ENCODE data around the gene RIMS1.
"Not testable (repeated sequence)": the region's sequence is repeated elsewhere in the genome, so short reads cannot be mapped to it uniquely, and the experiment has no call there.

RIMS1 gene

DNA sequence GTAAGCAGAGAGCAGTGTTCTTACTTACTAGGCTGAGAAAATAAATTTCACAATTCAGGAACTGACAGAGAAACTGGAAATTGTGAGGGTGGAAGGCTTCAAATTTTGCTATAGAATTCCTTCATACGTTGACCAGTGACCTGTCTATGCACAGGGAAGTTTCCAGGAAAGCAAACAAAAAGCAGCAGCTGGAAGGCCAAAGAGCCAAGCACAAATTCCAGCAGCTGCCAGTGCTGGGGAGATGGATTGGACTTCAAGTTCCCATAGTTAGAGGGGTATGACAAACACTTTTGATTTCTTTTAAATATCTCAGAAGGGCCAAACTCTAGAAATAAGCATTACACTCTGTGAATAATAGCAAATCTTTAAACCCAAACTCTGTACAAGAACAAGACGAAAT is 436.4 kb downstream of the RIMS1 start:
- no peak for DNase-seq

DNA sequence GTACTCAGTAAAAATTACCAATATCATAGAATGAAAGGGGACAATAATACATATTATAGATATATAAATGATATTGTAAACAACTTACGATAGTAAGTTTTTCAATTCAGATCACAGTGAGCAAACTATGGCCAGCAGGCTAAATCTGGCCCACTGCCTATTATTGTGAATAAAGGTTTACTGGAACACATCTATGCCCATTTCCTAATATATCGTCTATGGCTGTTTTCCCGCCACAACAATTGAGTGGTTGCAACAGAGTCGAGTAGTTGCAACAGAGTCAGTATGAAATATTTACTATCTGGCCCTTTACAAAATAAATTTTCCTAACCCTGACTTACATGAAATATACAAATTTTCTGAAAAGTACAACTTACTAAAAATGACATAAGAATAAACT is 438.2 kb downstream of the RIMS1 start:
- DNase-seq: no peak

DNA sequence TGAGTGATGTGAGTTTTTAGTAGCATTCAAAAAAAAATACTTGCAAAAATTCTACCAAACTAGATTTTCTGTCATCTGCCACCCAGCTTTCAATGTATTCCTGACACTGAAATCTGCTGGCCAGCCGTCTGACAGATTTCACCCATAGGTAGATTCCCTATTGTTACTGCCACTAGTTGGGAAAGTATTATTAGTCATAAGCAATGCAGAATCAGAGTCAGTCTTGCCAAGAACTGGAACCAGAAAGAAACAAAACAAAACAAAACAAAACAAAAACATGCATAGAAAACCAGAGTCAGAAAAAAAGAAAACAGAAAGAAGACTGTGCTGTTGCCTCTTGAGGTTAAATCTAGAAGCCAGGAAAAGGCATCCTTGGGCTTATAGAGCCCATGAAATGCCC is 442.4 kb downstream of the RIMS1 start:
- DNase-seq: no peak

DNA sequence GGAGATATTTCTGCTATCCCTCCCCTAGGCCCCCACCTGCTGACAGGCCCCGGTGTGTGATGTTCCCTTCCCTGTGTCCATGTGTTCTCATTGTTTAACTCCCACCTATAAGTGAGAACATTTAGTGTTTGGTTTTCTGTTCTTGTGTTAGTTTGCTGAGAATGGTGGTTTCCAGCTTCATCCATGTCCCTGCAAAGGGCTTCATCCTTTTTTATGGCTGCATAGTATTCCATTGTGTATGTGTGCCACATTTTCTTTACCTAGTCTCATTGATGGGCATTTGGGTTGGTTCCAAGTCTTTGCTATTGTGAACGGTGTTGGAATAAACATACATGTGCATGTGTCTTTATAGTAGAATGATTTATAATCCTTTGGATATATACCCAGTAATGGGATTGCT is 448.9 kb downstream of the RIMS1 start:
- DNase-seq: not testable (repeated sequence)

GRCh38 chr6:72348926-72349325 is 462.6 kb downstream of the RIMS1 start:
- no peak for DNase-seq

- no peak for DNase-seq
Measured at GRCh38 chr6:72350296-72350881, 464.0 kb downstream of the RIMS1 start.

GRCh38 chr6:72363844-72364740 is 477.7 kb downstream of the RIMS1 start:
- DNase-seq: peak in 8 of 51 donors; percentile 1 to 64 (median 4)

DNA sequence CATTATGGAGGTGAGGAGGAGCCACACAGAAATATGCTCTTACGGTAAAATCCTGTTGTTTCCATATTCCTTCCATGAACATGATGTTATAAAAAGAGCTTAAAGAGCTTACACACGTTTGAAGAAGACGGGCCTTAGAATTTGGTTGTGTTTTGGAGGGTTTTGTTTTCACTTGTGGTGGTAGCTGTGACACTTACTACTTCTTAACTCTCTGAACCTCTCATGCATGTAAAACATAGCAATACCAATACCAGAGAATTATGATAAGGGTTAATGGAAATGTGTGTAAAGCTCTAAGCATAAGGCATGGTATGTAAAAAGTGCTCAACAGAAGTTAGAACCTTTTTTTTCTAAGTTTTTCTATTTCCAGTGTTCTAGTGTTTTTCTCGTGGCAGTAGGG is 479.4 kb downstream of the RIMS1 start:
- DNase-seq: no peak

GRCh38 chr6:72367439-72367838 is 481.1 kb downstream of the RIMS1 start:
- no peak for DNase-seq

DNA sequence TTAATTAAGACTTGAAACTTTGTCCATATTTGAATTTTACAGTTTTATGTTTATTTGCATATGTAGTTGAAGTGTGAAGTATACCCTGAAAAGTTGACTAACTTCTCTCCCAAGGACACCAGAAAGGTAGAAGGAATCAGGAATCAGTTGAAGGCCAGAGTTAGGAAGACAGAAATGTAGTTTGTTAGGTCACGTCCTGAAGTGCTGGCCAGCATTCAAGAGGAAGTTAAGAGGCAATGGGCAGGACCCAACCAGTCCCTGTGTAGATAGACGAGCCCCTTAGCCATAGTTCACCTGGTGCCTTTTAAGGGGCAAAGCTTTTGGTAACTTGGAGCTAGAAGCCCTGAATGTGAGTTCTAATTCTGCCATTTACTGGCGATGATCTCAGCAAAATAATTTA is 485.1 kb downstream of the RIMS1 start:
- no peak for DNase-seq

GRCh38 chr6:72374172-72374571 is 487.8 kb downstream of the RIMS1 start:
- DNase-seq: no peak

GRCh38 chr6:72374857-72375256 is 488.5 kb downstream of the RIMS1 start:
- DNase-seq: no peak

- DNase-seq: no peak
Measured at GRCh38 chr6:72376736-72377135, 490.4 kb downstream of the RIMS1 start.

DNA sequence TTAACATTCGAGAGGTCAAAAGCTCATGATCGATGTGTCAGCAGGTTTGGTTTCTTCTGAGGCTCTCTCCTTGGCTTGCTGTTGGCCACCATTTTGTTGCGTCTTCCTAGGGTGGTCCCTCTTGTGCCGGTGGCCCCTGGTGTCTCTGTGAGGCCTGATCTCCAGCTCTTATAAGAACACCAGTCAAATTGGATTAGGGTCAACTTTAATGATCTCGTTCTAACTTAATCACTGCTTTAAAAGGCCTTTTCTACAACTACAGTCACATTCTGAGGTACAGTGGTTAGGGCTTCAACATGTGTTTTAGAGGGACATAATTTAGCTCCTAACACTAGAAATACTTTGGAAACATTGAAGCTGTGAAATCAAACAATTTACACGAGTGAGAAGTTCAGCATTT is 494.7 kb downstream of the RIMS1 start:
- DNase-seq: no peak

DNA sequence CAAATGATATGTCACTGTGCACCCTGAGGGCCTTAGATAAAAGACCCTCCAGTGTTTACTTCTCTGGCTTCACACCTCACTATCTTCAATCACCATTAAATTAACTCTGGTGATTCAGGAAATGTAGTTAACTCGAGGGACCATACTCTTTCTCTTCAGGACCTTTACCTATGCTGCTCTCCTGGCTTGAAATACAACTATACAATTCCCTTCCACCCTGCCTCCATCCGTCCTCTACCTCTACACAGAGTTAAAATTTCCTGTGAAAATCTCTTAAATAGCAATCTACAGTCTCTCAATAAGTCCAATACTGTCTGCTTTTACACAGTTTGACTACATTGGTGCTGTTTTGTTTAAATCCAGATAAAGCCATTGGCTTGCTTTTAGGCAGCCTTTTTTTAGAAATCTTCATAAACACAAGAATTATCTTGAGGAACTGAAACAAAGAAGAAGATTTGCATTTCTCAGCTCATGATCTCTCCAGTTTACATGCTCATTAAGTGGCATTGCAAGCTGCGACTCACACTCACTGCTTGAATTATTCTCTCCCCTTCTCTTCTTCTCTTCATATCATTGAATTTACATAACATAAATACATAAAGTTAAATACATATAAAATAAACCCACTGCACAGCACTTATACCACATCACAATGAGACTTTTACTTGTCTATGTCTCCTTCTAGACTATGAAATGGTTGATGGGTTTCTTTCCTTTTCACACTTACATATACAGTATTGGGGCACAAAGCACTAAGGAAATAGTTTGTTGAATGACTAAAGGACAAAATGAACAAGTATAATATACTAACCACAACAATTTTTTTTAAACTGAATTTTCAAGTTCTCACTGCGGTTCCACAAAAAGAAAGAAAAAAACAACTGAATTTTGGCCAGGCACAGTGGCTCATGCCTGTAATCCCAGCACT is 496.5 kb downstream of the RIMS1 start:
- no peak for DNase-seq

- DNase-seq: no peak
Measured at GRCh38 chr6:72386324-72386723, 500.0 kb downstream of the RIMS1 start.

GRCh38 chr6:72389698-72390097 is 503.3 kb downstream of the RIMS1 start:
- no peak for DNase-seq

DNA sequence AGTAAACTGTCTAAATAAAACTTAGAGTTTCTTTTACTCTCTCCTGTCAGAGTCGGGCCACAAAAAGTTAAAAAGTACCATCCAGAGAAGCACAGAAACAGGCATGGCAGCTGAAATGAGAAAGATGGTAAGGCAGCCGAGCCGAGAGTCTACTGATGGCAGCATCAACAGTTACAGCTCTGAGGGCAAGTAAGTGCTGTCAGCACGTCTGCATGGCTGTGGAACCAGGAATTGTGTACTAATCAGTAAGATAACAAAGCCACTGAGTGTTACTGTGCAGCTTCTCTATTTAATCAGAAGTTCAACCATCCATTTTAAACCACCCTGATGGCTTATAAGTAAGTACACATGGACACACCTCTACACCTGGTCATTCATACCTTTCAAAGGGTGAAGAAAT is 504.2 kb downstream of the RIMS1 start:
- DNase-seq: no peak

- DNase-seq: no peak
Measured at GRCh38 chr6:72401865-72402264, 515.5 kb downstream of the RIMS1 start.

DNA sequence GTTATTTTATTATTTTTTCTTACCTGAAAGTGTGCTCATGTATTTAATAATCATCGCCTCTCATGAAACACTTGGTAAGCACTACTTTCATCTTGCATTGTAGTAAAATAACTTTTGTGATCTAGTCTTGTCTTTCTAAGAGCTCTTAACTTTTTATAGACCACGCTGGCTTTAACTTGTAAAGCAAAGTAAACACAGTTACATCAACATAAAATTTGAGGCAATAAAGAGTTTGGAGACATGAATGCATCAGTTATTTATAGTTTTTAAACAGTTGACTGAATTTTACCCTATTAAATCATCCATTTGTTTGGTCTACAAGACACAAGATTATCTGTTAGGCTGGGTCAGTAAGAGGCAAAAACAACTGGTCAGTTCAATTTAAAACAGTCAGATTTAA is 517.1 kb downstream of the RIMS1 start:
- DNase-seq: no peak

DNA sequence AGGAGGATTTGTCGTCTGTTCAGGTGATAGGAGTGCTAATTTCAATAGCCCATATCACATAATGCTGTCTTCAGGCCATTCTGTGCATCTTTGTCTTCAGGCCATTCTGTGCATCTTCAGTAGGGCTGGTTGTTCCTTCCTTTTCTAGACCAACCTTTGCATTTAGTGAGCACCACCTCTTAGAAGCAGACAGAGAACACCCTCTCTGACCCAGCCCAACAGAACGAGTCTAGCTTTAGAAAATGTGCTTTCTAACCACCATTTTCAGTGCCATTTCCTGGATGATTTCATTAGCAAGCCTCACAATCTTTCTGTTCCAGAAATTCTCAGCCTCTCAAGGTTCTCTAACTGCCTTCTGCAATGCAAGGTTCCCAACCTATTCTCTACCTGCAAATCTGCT is 520.2 kb downstream of the RIMS1 start:
- DNase-seq: no peak

GRCh38 chr6:72410769-72411168 is 524.4 kb downstream of the RIMS1 start:
- no peak for DNase-seq

Measured in hypothalamus (tissue), 51 donors.